GM19240 (cell line): ENCODE measurements around the gene ZNRF2.
A peak's percentile ranks its signal among the peaks of the same experiment; 100 is the strongest.

ENCODE experiments used
- DNase-seq: peaks from one replicate; pipeline ENCODE4 v3.0.0; 2011; ENCODE audit warnings: low spot score; ENCODE audit not compliant: insufficient read length

Gene ZNRF2

GRCh38 chr7:30284298-30285066, at the start of gene ZNRF2:
Gene ZNRF2, plus strand, starts transcription at chr7:30284597. Its CDS starts 761 bp downstream, at chr7:30285358.
- peak; percentile 86 for DNase-seq

DNA sequence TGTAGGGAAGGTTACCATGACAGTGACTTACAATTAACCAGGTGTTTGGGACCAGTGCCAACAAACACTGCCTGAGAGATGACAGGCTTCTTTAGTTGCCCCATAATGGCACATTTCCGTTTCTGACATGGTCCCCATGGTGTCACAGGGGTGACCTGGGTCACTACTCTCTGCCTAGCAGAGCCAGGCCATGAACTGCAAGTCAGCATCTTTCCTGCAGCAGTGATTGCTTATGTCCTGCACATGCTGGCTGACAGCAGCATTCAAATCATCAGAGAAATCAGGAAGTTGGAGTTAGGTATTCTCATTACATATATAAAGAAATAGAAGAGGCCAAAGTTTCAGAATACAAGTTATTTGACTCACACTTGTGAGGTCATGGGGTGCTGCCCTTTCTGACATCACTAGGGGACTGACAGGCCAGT, 47.1 kb upstream of the ZNRF2 start:
- no peak for DNase-seq

DNA sequence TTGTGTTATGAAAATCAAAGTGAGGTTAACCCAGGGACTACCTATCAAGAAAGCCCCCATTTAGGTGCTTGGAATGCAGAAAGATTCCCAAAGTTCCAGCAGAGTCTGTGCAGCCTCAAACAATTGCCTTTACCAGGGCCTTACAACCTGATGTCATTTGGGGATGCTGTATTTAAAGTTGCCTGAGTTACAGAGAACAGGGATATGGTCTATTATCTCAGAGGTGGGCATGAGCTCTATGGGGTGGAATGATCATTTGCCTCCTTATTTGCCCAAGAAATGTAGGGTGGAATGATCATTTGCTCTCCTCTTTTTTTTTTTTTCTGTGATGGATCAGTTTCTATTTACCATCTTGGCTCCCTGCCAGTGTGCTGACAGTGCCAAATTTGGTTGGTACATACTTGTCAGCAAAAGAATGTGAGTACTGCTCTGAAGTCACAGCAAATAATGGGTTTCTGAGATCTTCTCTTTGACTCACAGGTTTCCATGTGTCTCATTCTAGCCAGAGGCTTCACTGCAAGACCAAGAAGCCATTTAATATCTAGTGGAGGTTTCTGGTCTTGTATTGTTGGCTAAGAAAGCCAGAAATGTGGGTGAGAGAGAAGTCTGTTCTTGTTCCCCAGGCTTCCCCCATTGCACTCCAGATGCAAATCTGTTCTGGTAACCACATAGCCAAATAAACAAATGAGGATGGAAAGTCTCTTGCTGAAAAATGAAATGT, 45.5 kb upstream of the ZNRF2 start:
- DNase-seq = peak; percentile 23

- no peak for DNase-seq
Measured at GRCh38 chr7:30240106-30240800, 44.1 kb upstream of the ZNRF2 start.

GRCh38 chr7:30241767-30242166, 42.6 kb upstream of the ZNRF2 start:
- DNase-seq = no peak

DNA sequence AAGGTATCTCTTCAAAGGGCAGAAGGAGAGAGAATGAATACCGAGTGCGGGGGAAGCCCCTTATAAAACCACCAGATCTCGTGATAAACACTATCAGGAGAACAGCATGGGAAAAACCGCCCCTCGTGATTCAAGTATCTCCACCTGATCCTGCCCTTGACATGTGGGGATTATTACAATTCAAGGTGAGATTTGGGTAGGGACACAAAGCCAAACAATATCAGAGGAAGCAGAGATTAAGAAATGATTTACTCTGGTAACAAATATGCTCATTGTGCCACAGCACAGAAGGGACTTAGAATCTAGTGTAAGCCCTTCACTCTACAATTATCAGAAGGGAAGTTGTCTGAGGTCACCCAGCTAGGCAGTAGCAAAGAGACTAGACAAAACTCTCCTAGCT, 40.1 kb upstream of the ZNRF2 start:
- DNase-seq = no peak

- no peak for DNase-seq
Measured at GRCh38 chr7:30245913-30246312, 38.5 kb upstream of the ZNRF2 start.

- DNase-seq = no peak
Measured at GRCh38 chr7:30246392-30246791, 38.0 kb upstream of the ZNRF2 start.

GRCh38 chr7:30247541-30248401, 36.6 kb upstream of the ZNRF2 start:
- DNase-seq = no peak

DNA sequence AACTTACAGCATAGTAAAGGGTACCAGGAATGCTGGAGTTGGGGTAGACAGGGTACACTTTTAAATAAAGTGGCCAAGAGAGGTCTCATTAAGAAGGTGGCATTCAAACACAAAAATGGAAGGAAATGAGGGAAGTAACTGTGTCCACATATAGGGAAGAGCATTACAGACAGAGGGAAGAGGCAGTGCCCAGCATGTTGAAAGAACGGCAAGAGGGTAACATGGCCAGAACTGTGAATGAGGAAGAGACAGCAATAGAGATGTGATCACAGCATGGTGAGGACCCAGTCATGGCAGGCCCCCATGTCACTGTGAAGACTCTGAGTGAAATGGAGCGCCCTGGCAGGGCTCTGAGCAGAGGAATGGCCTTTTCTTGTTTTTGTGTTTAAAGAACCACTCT, 35.1 kb upstream of the ZNRF2 start:
- DNase-seq = no peak

DNA sequence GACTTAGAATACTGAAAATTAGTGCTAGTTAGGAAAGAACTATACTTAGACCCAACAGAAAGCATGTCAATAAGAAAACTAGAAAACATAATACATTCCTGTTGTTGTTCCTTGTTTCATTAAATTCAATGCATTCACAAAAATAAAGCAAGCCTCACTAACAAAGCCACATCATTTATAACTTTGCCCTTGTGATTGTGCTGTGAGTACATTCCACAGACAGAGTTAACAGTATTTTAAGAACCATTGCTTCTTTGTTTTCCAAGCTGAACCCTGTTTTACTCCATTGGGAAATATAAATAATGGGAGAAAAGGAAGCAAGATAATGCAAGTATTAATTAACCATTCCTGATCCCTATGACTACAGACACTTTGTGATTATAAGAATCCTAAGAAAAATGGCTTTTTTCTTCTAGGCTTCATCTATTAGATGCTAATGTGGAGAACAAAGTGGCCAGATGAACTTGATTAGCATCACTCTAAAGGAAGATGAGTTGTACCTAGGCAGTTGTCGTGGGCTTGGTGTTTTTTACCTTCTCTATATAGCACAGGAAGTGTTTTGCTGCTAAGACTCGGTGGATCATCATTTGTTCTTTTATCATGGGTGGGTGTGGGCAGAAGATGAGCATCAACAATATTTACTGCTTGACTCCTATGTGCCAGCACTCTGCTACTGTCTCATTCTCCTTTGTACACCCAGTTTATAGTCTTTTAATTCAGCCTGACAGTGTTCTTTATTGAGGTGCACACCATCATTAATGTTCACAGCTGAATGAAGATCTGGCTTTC, 34.2 kb upstream of the ZNRF2 start:
- no peak for DNase-seq

- no peak for DNase-seq
Measured at GRCh38 chr7:30251708-30252329, 32.6 kb upstream of the ZNRF2 start.

- no peak for DNase-seq
Measured at GRCh38 chr7:30252885-30253795, 31.3 kb upstream of the ZNRF2 start.

DNA sequence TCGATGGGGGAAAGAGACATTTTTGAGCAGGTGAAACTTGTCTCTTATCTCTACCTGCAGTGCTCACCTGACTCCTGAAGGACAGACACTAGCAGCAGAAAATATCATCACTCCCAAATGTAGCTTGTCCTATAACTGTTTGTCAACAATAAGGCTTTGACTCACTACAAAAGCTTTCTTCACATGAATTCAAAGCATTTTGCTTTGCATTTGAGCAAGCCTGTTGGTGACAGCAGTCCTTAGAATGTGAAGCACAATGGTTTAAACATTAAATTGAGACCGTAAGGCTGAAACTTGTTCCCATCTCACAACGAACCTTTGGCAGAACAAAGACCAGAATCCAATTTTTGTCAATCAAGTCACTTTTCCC, 30.6 kb upstream of the ZNRF2 start:
- DNase-seq = no peak

DNA sequence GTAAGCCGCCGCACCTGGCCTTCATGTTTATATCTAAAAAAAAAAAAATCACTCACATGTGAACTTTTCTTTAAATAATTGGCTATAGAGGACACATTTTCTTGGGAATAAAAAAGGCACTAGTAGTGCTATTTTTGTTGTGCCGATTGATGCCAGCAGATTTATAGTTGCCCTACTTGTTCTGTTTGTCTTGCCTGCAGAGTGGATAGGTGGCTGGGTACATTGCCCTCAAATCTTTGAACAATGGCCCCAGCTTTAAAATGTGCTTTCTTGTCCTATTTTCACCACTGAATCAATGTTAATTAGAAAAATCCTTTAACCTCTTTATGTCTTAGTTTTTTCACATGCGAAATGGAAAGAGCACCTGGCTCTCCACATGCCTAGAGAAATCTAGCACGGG, 30.1 kb upstream of the ZNRF2 start:
- no peak for DNase-seq

- DNase-seq = no peak
Measured at GRCh38 chr7:30254717-30255063, 29.7 kb upstream of the ZNRF2 start.

- no peak for DNase-seq
Measured at GRCh38 chr7:30255064-30255769, 29.2 kb upstream of the ZNRF2 start.

DNA sequence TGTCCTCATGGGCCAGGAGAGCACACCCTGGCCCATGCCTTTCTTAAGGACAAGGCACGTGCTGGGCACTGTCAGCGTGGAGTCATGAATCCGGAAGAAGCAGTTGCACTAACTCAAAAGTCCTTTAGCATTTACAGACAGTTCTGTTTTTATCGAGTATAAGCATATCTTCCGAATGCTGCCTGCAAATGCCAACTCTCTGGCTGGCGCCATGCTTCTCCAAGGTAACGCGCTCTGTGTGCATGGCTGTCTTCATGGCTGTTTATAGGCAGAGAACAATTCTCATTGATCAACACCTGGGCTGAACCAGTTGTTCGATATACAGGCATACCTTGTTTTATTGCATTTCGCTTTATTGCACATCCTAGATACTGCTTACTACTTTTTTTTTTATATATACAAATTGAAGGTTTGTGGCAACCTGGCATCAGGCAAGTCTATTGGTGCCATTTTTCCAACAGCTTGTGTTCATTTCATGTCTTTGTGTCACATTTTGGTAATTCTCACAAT, 28.0 kb upstream of the ZNRF2 start:
- DNase-seq = no peak
